GM23248 (cell line): ENCODE data around the gene NR3C1.

Source experiments
- EZH2 ChIP-seq: fragments of 200-600 bp; sonication (generic); IDR thresholded peaks from 2 replicates; pipeline ENCODE4 v1.6.1; 2018; ENCODE audit warnings: antibody characterized with exemption, mild to moderate bottlenecking; ENCODE audit not compliant: insufficient read depth, poor library complexity, severe bottlenecking
- EZH2phosphoT487 ChIP-seq: fragments of 200-600 bp; sonication (generic); IDR thresholded peaks from 2 replicates; pipeline ENCODE4 v1.6.1; 2018; ENCODE audit warnings: antibody characterized with exemption, moderate library complexity, mild to moderate bottlenecking, low read depth; ENCODE audit not compliant: insufficient read depth

- TF ChIP-seq EZH2, result no peak
- no peak for TF ChIP-seq EZH2phosphoT487
Measured at GRCh38 chr5:143262393-143263174, 140.9 kb downstream of the NR3C1 start.
